Motor neuron (in vitro differentiated cells): ENCODE data around the gene RAB33B. TPM values are rescaled to one million over a fixed set of nuclear protein-coding genes. Genes with fewer than 3 reads are reported as not detected.

ENCODE experiments used
- ATAC-seq, 8 experiments: fragments of 200-7000 bp; cut with Tn5 transposase; replicated peaks in 6 of 8; 2 replicates each; pipeline ENCODE4 v1.8.0; 2021; ENCODE audit warnings: mild to moderate bottlenecking in 8 of 8, moderate library complexity in 8 of 8
- H3K27ac ChIP-seq, 2 donors: fragments of 250-450 bp; sonication (Bioruptor Pico); 2 replicates each; pipeline ENCODE4 v1.9.0; 2021; ENCODE audit warnings: antibody characterized with exemption in 2 of 2, mild to moderate bottlenecking in 2 of 2, moderate library complexity in 1 of 2
- H3K4me1 ChIP-seq, 2 donors: fragments of 250-450 bp; sonication (Bioruptor Pico); replicated peaks in 1 of 2; 2 replicates each; pipeline ENCODE4 v1.6.1; 2021; ENCODE audit warnings: antibody characterized with exemption in 2 of 2, mild to moderate bottlenecking in 2 of 2, moderate library complexity in 1 of 2
- H3K4me3 ChIP-seq, 5 donors: fragments of 250-450 bp; sonication (Bioruptor Pico); 2 replicates each; pipeline ENCODE4 v1.9.0; 2021; ENCODE audit warnings: antibody characterized with exemption in 5 of 5, mild to moderate bottlenecking in 5 of 5, moderate library complexity in 4 of 5
- WGBS, 10 experiments: fragments of 450-650 bp; shearing (Covaris generic); methylation state at CpG; one replicate each; pipeline ENCODE4 v1.0.0; 2022; 5-methylcytosine and 5-hydroxymethylcytosine counted together
- in situ Hi-C, 9 experiments: fragments of 400-800 bp; cut with MboI; loops; one replicate each; pipeline ENCODE4 v1.15.0; 2021; ENCODE audit warnings: low sequenced_read_pairs in 9 of 9, low pct_unique_long_range_greater_than_20kb in 2 of 9; ENCODE audit not compliant: unreplicated experiment in 9 of 9
- total RNA-seq, 8 experiments: library from RNA; unstranded; fragments of 300-600 nt; gene quantifications; 2 replicates each; pipeline versions ENCODE4 v1.2.3 to v1.2.4, GENCODE V29; 2022

The RAB33B gene
- total RNA-seq, 8 experiments from 2014 or later = 4.1 to 21.7 (median 8.0) TPM

DNA sequence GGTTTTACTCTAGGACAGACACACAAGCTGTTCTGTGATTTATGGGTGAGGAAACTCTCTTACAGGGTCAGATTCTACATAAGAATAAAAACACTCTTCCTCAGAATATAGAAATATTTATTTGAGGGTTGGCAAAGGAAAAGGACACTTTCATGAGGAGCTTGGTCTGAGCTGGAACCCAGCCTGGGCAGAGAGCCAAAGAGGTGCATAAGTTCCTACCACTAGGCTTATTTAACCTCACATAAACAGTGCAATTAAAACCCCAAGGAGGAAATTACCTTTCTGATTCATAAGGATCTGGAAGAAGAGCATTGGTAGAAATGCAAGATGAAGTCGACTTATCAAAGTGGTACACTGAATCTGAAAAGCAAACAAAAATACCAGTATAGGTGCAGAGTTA lies 69.2 kb downstream of the RAB33B start:
- no peak for ATAC-seq
- WGBS, 10 experiments = 33 to 100% (median 100%) methylated on average over 1 of the region's 1 CpG; no CpG with 5 or more reads in 1 of the 10 experiments
- Histone ChIP-seq H3K4me3 (no peak overlapping the region), H3K4me1 (peaks cover 0 to 5% of the 10 kb centered on the region in 2 donors), H3K27ac (no peak overlapping the region)
- in situ Hi-C loops = no loop called here

DNA sequence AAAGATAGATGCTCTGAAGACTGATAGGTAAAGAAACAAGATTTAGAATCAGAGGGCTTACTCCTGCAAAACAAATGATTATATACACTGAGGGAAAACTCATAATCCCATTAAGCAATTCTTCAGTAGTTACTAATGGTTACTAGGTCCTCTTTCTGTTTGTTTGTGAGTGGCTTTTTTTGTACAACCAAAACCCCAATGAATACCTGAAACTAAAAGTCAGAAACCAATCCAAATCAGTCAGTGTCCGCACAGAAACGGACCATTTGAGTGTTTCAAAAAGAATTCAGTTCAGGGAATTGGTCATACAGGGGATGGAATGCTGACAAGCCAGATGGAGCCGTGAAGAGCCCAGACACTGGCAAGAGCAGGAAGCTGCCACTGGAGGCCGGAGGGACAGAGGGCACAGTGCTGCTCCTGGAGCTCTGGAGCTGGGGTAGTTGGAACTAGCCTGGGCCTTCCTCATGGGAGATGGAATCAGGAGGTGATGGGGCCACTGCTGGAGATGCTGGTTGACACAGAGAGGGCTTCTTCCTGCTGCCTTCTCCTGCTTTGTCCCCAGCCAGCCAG lies 70.2 kb downstream of the RAB33B start:
- H3K4me3 ChIP-seq = no peak overlapping the region
- 77 to 100% (median 88%) methylated on average over 2 to 4 of the region's 4 CpGs; no CpG with 5 or more reads in 2 of the 10 experiments for WGBS, 10 experiments
- in situ Hi-C loops = no loop called here
- H3K4me1 ChIP-seq = peaks cover 0 to 5% of the 10 kb centered on the region in 2 donors
- H3K27ac ChIP-seq = no peak overlapping the region
- ATAC-seq = peak in 2 of 8 experiments; percentile 37 to 63

DNA sequence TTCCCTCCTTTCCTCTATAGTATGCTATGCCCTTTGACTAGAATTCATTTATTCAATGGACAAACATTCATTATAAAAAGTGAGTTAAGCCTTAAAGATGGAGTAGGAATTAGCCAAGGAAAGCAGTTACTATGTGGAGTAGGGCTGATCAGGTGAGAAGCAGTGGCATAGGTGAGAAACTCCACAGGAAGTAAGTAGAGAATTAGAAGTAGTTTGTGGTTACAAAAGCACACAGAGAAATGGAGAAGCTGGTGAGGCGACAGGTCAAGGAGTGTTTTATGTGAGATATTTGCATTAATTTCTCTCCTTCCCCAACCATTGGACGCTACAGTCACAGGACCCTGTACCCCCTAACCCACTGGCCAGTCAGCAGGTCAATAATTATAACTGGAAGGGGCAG lies 71.5 kb downstream of the RAB33B start:
- no peak for ATAC-seq
- H3K4me3 ChIP-seq = no peak overlapping the region
- H3K27ac ChIP-seq = no peak overlapping the region
- H3K4me1 ChIP-seq = peaks cover 0 to 5% of the 10 kb centered on the region in 2 donors
- 46 to 100% (median 88%) methylated on average over 1 to 2 of the region's 2 CpGs; no CpG with 5 or more reads in 4 of the 10 experiments for WGBS, 10 experiments
- in situ Hi-C loops = no loop called here

Other genes starting within 250 kb of the RAB33B start
- gene MGARP, start 173.9 kb upstream of the RAB33B start, total RNA-seq = 1 to 10 TPM in 2 of 8 experiments, under 1 TPM in 5, not detected in 1; 0.36 to 1.6 (median 0.71) TPM
- 10 to 100 TPM; 25.6 to 67.1 (median 30.3) TPM for gene NAA15, start 152.6 kb upstream of the RAB33B start, total RNA-seq
- gene NDUFC1, start 151.6 kb upstream of the RAB33B start, total RNA-seq = 10 to 100 TPM; 57.6 to 96.9 (median 78.0) TPM
- gene SETD7, start 102.1 kb downstream of the RAB33B start, total RNA-seq = 10 to 100 TPM; 11.6 to 51.6 (median 32.7) TPM
- gene MGST2, start 211.7 kb downstream of the RAB33B start, total RNA-seq = 10 to 100 TPM in 3 of 8 experiments, 1 to 10 TPM in 5; 4.9 to 44.0 (median 9.1) TPM